Activated B cell treated with CpG ODN at 0.5 μM for 24 hours (primary cell): ENCODE data around the gene FHIT. TPM values are rescaled to one million over a fixed set of nuclear protein-coding genes. Genes with fewer than 3 reads are reported as not detected.

ENCODE experiments used
- ATAC-seq: fragments of 200-7000 bp; cut with Tn5 transposase; one replicate; pipeline ENCODE4 v1.10.0; 2021; ENCODE audit warnings: low read depth, mild to moderate bottlenecking, moderate library complexity
- CTCF ChIA-PET: fragments of 350-600 bp; sonication (Branson Sonifier 250); formaldehyde crosslinking; loops from one replicate; lab custom pipeline; 2021; ENCODE audit warnings: antibody characterized with exemption; lab: Charles Lee
- POLR2A ChIA-PET: fragments of 350-600 bp; sonication (Branson Sonifier 250); formaldehyde crosslinking; loops from one replicate; lab custom pipeline; 2021; ENCODE audit warnings: antibody characterized with exemption; lab: Charles Lee
- DNase-seq: peaks from one replicate; pipeline ENCODE4 v3.0.0; 2022
- H3K27ac Mint-ChIP-seq: one replicate; pipeline ENCODE4 v1.8.0; 2020; ENCODE audit warnings: mixed read lengths
- H3K27me3 Mint-ChIP-seq: one replicate; pipeline ENCODE4 v1.8.0; 2021; ENCODE audit warnings: mixed read lengths
- H3K36me3 Mint-ChIP-seq: one replicate; pipeline ENCODE4 v1.8.0; 2021; ENCODE audit warnings: low read depth, mixed read lengths
- H3K4me1 Mint-ChIP-seq: one replicate; pipeline ENCODE4 v1.8.0; 2021; ENCODE audit warnings: mixed read lengths
- H3K4me3 Mint-ChIP-seq: one replicate; pipeline ENCODE4 v1.8.0; 2020; ENCODE audit warnings: mild to moderate bottlenecking, mixed read lengths
- H3K9me3 Mint-ChIP-seq: one replicate; pipeline ENCODE4 v1.8.0; 2020; ENCODE audit warnings: mixed read lengths
- intact Hi-C: fragments of 100-400 bp; cut with micrococcal nuclease; formaldehyde crosslinking; loops from one replicate; pipeline ENCODE4 v1.15.1; 2024
- total RNA-seq: library from RNA; stranded (reverse); gene quantifications from 2 replicates; pipeline ENCODE4 v1.2.3, GENCODE V29; 2022
- TF ChIP-seq, protein P1 (sequence below): fragments of 200-600 bp; IDR thresholded peaks from one replicate; pipeline ENCODE4 v1.8.0; 2022; ENCODE audit warnings: antibody characterized with exemption, mild to moderate bottlenecking

The FHIT gene
- total RNA-seq, 1 donor from 2014 or later, result 5.5 TPM

- no peak for ATAC-seq
- intact Hi-C loops, result no loop called here
- Mint-ChIP-seq H3K36me3 (no peaks in the 10 kb centered on the region), H3K9me3 (peaks cover 3% of the 10 kb centered on the region), H3K27me3 (no peaks in the 10 kb centered on the region), H3K27ac (no peak overlapping the region), H3K4me1 (no peaks in the 10 kb centered on the region), H3K4me3 (no peak overlapping the region)
- TF ChIP-seq, protein P1, sequence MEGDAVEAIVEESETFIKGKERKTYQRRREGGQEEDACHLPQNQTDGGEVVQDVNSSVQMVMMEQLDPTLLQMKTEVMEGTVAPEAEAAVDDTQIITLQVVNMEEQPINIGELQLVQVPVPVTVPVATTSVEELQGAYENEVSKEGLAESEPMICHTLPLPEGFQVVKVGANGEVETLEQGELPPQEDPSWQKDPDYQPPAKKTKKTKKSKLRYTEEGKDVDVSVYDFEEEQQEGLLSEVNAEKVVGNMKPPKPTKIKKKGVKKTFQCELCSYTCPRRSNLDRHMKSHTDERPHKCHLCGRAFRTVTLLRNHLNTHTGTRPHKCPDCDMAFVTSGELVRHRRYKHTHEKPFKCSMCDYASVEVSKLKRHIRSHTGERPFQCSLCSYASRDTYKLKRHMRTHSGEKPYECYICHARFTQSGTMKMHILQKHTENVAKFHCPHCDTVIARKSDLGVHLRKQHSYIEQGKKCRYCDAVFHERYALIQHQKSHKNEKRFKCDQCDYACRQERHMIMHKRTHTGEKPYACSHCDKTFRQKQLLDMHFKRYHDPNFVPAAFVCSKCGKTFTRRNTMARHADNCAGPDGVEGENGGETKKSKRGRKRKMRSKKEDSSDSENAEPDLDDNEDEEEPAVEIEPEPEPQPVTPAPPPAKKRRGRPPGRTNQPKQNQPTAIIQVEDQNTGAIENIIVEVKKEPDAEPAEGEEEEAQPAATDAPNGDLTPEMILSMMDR, result no peak
- ChIA-PET POLR2A (no interaction called here), CTCF (no interaction called here)
- no peak for DNase-seq
Observed at GRCh38 chr3:61149236-61149635, 102.0 kb downstream of the FHIT start.

- Mint-ChIP-seq H3K27ac (no peak overlapping the region), H3K36me3 (no peaks in the 10 kb centered on the region), H3K27me3 (no peaks in the 10 kb centered on the region), H3K4me3 (no peak overlapping the region), H3K4me1 (no peaks in the 10 kb centered on the region), H3K9me3 (peaks cover 3% of the 10 kb centered on the region)
- ATAC-seq (no peak), DNase-seq (no peak)
- ChIA-PET POLR2A (no interaction called here), CTCF (no interaction called here)
- intact Hi-C loops, result no loop called here
- TF ChIP-seq, protein P1, result no peak
Observed at GRCh38 chr3:61146010-61146890, 105.0 kb downstream of the FHIT start.

DNA sequence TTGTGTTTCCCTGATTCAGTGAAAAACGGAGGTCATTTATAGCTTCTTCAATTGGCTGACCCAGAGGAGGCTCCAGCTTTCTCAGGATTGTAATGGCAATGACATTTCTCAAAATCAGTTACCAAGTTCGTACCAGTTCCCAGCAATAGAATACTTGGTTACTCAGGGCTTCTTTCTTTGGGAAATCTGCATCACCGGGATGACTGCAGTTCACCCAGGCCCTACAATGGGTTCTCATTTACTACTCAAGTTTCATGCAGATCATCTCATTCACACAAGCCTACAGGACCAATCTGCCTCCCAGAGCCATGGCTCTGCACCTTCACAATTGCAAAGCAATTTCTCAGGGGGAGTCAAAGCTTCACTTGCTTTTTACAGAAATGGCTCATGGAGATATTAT, 109.6 kb downstream of the FHIT start:
- Mint-ChIP-seq H3K36me3 (no peaks in the 10 kb centered on the region), H3K4me1 (no peaks in the 10 kb centered on the region), H3K9me3 (peaks cover 3% of the 10 kb centered on the region), H3K27ac (no peak overlapping the region), H3K4me3 (no peak overlapping the region), H3K27me3 (no peaks in the 10 kb centered on the region)
- intact Hi-C loops, result no loop called here
- ChIA-PET POLR2A (no interaction called here), CTCF (no interaction called here)
- TF ChIP-seq, protein P1, result no peak
- ATAC-seq (no peak), DNase-seq (no peak)

- ChIA-PET CTCF (no interaction called here), POLR2A (no interaction called here)
- Mint-ChIP-seq H3K27me3 (no peaks in the 10 kb centered on the region), H3K36me3 (no peaks in the 10 kb centered on the region), H3K9me3 (peaks cover 3% of the 10 kb centered on the region), H3K27ac (no peak overlapping the region), H3K4me1 (no peaks in the 10 kb centered on the region), H3K4me3 (no peak overlapping the region)
- ATAC-seq, result no peak
- no peak for DNase-seq
- intact Hi-C loops, result no loop called here
- TF ChIP-seq, protein P1, result no peak
Observed at GRCh38 chr3:61141227-61141626, 110.0 kb downstream of the FHIT start.

- Mint-ChIP-seq H3K27ac (no peak overlapping the region), H3K36me3 (no peaks in the 10 kb centered on the region), H3K27me3 (no peaks in the 10 kb centered on the region), H3K9me3 (no peaks in the 10 kb centered on the region), H3K4me1 (no peaks in the 10 kb centered on the region), H3K4me3 (no peak overlapping the region)
- CTCF ChIA-PET, result no interaction called here
- no peak for DNase-seq
- ATAC-seq, result no peak
- intact Hi-C loops, result no loop called here
- POLR2A ChIA-PET, result no interaction called here
- TF ChIP-seq, protein P1, result no peak
Observed at GRCh38 chr3:61139686-61140085, 111.6 kb downstream of the FHIT start.
